ENCODE data around the gene ARHGAP4. TPM values are rescaled to one million over a fixed set of nuclear protein-coding genes. Genes with fewer than 3 reads are reported as not detected.
A peak's percentile ranks its signal among the peaks of the same experiment; 100 is the strongest.

ARHGAP4 gene
- total RNA-seq, 4 donors from 2014 or later, result 10.9 to 26.0 (median 18.1) TPM

DNA sequence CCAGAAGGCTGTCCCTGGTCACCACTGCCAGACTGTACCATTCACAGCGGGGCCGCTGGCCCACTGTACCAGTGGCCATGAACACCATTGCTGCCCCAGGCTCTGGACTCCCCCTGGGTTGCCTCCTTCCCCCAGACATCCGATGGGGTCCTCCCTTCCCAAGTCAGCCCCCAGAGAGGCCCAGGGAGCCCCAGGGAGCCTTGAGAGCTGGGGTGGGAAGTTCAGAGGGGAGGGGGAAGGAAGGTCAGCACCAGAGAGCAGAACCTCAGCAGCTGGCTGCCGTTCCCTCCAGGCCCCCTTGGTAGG is 441 bp upstream of the ARHGAP4 start:
- TF ChIP-seq EP300 (IDR thresholded peaks at IDR 0.05), result no peak
- no peak for TF ChIP-seq POLR2AphosphoS5 (IDR thresholded peaks at IDR 0.05)
- no peak for TF ChIP-seq POLR2A (IDR thresholded peaks at IDR 0.05)
- TF ChIP-seq, protein P1, sequence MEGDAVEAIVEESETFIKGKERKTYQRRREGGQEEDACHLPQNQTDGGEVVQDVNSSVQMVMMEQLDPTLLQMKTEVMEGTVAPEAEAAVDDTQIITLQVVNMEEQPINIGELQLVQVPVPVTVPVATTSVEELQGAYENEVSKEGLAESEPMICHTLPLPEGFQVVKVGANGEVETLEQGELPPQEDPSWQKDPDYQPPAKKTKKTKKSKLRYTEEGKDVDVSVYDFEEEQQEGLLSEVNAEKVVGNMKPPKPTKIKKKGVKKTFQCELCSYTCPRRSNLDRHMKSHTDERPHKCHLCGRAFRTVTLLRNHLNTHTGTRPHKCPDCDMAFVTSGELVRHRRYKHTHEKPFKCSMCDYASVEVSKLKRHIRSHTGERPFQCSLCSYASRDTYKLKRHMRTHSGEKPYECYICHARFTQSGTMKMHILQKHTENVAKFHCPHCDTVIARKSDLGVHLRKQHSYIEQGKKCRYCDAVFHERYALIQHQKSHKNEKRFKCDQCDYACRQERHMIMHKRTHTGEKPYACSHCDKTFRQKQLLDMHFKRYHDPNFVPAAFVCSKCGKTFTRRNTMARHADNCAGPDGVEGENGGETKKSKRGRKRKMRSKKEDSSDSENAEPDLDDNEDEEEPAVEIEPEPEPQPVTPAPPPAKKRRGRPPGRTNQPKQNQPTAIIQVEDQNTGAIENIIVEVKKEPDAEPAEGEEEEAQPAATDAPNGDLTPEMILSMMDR (IDR thresholded peaks at IDR 0.05), result no peak
- Histone ChIP-seq H3K36me3 (peaks cover 0 to 21% of the 10 kb centered on the region in 2 donors), H3K27me3 (no peaks in the 10 kb centered on the region), H3K4me1 (peaks cover 0 to 72% (median 21%) of the 10 kb centered on the region in 3 donors), H3K9me3 (no peaks in the 10 kb centered on the region), H3K4me3 (peak overlapping the region in 1 of 2 donors; percentile 62), H3K27ac (peak overlapping the region; percentile 88 to 96 (median 91))
- WGBS, 2 donors (ENCODE audit: low coverage in 1 of 2), result no CpG with 5 or more reads among the region's 4 CpGs
- no peak for ATAC-seq

DNA sequence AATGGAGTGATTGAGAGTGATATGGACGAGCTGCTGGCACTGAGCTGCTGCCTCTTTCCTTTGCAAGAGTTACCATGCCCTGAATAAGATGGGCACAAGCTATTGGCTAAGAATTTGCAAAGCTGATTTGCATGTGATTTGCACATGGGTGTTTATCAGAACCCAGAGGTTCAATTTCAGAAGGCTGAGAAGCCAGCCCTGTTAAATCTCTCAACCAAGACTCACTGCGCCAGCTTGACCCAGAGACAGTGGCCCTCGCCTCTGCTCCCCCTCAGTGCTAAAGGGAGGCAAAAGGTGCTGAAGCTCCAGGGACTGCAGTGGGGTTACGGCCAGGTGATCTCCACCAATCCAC is 701 bp downstream of the ARHGAP4 start:
- H3K9me3 ChIP-seq, result no peaks in the 10 kb centered on the region
- no peaks in the 10 kb centered on the region for H3K27me3 ChIP-seq
- peak overlapping the region in 3 of 4 donors; percentile 88 to 92 (median 90) for H3K27ac ChIP-seq
- no peak for ATAC-seq
- H3K4me3 ChIP-seq, result peak overlapping the region in 1 of 2 donors; percentile 62
- no CpG with 5 or more reads among the region's 4 CpGs for WGBS, 2 donors (ENCODE audit: low coverage in 1 of 2)
- peaks cover 0 to 10% of the 10 kb centered on the region in 2 donors for H3K36me3 ChIP-seq
- TF ChIP-seq POLR2AphosphoS5 (IDR thresholded peaks at IDR 0.05), result no peak
- no peak for TF ChIP-seq POLR2A (IDR thresholded peaks at IDR 0.05)
- no peak for TF ChIP-seq EP300 (IDR thresholded peaks at IDR 0.05)
- TF ChIP-seq, protein P1 (IDR thresholded peaks at IDR 0.05), result no peak
- H3K4me1 ChIP-seq, result peaks cover 0 to 83% (median 21%) of the 10 kb centered on the region in 3 donors

DNA sequence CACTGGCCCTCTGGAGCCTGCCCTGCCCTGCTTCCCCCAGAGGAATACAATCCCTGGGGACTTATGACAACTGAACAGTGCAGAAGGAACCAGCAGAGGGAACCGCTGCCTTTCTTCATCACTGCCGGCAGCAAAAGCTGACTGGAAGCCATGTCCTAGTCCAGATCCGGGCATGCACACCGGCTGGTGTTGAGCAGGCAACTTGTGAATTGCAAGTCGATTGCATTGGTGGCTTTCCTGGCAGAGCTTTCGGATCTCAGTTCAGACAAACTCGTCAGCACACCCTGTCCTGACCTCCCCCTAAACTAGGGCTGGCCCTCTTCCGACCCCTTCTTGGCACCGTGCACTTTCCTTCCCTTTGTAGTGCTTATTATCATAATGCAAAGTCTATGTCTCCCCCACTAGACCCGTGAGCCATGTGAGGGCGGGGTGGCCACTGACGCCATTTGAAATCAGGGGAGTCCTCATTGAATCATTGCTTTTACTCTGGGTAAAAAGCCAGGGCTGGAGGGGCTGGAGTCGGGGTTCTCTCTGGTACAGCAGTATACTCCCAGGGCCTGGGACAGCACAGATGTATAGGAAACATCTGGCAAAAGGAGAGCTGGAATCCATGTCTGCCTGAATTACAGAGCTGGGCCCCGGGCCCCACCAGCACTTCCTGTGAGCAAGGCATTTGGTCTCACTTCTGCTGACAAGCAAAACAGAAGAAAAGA is 1.8 kb downstream of the ARHGAP4 start:
- peak overlapping the region in 3 of 4 donors; percentile 14 to 43 (median 32) for H3K27ac ChIP-seq
- no peak for ATAC-seq

DNA sequence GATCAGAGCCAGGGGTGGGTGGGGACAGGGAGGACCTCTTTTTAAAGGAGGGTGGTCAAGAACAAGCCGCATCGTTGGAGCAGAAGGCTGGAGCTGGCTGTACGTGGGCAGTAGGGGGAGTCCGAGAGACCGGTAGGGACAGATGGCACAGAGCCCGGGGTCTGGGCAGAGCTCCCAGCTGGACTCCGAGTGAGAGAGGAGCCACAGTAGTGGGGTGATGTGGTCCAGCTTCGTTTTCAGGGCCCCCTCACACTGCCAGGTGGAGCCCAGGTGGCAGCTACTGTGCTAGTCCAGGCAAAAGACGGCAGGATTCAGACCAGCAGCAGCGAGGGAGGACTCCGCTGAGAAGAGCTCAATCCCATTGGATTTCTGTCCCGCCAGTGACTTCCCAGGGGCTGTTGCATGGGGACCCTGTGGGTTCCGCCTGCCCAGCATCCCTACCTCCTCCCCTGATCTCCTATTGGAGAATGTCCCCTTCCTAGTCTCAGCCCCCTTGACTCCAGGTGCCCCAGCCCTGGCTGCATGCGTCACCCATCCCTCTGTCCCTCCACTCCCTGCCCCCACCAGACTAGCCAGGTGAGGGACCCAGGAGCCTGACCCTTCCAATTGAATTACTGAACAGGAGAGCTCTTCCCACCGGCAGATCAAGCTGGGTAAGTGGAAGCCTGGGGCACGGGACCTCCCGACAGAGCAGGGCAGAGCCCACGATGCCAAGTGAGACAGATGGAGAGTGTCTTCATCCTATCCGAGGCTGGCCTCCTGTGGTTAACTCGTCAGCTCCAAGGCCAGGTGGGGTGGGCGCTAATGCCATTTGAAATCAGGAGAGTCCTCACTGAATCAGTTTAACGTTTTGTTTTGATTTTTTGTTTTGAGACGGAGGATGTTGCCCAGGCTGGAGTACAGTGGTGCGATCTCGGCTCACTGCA is 2.9 kb downstream of the ARHGAP4 start:
- Histone ChIP-seq H3K27ac (peak overlapping the region in 3 of 4 donors; percentile 14 to 57 (median 43)), H3K27me3 (no peaks in the 10 kb centered on the region), H3K4me3 (no peak overlapping the region), H3K9me3 (no peaks in the 10 kb centered on the region), H3K4me1 (peaks cover 0 to 66% (median 21%) of the 10 kb centered on the region in 3 donors), H3K36me3 (no peaks in the 10 kb centered on the region)
- 60 to 63% methylated on average over 1 to 5 of the region's 25 CpGs for WGBS, 2 donors (ENCODE audit: low coverage in 1 of 2)
- peak; percentile 66 for ATAC-seq
- TF ChIP-seq EP300 (IDR thresholded peaks at IDR 0.05), result no peak
- TF ChIP-seq, protein P1 (IDR thresholded peaks at IDR 0.05), result peak in 3 of 4 experiments; percentile 28 to 62 (median 33)

More for the DNA sequence above, 1.8 kb downstream of the ARHGAP4 start:
- H3K4me1 ChIP-seq, result peaks cover 0 to 75% (median 21%) of the 10 kb centered on the region in 3 donors
- H3K4me3 ChIP-seq, result peak overlapping the region in 1 of 2 donors; percentile 62
- TF ChIP-seq POLR2AphosphoS5 (IDR thresholded peaks at IDR 0.05) (peak; percentile 23), EP300 (IDR thresholded peaks at IDR 0.05) (no peak)
- TF ChIP-seq, protein P1 (IDR thresholded peaks at IDR 0.05), result peak in 2 of 4 experiments; percentile 29 to 32
- no peaks in the 10 kb centered on the region for H3K27me3 ChIP-seq
- no peaks in the 10 kb centered on the region for H3K9me3 ChIP-seq
- no peaks in the 10 kb centered on the region for H3K36me3 ChIP-seq
- 0% methylated on average over 1 of the region's 14 CpGs; no CpG with 5 or more reads in 1 of the 2 donors for WGBS, 2 donors (ENCODE audit: low coverage in 1 of 2)
